ENCODE data around the gene CRMP1.
A peak's percentile ranks its signal among the peaks of the same experiment; 100 is the strongest.

CRMP1 gene

DNA sequence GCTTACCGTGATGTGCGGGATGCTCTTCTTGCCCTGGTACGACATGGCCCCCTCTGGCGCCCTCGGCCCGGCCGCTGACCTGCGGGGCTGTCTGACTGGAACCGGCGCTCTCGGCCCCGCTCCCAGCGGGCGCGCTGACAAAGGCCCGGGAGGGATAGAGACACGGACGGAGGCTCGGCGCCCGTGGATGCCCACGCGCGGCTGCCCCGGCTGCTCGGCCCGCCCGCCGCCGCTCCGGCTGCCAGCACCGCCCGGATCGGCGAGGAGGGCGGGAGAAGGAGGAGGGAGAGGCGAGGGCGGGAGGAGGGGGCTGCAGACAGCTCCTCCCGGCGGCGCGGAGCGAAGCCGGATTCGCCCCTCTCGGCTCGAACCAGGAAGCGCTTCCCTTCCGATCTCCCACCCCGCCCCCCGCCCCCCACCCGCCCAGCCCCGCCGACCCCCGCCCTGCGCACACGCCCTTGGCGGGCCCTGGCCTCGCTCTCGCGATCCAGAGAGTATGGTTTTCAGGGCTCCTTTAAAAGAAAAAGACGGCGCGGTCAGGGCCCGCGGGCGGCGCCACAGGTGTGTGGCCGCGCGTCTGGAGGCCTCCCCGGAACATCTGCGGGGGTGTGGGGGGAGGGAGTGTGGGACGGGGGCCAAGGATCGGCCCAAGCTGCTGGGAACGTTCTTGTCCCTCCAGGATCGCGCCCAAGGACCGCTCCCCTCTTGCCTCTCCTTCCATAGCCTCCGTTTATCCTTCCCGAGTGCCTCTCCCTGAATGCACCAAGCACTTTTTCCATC is 4.5 kb downstream of the CRMP1 start:
- no peaks in the 10 kb centered on the region for H3K4me1 ChIP-seq (ENCODE audit: control insufficient read depth, insufficient read depth, low read length, unreplicated experiment)
- H3K36me3 ChIP-seq (ENCODE audit: insufficient read depth, low read length): no peaks in the 10 kb centered on the region
- no peaks in the 10 kb centered on the region for H3K79me2 ChIP-seq (ENCODE audit: control insufficient read depth, insufficient read depth, low read length, unreplicated experiment)
- peak overlapping the region; percentile 45; the same call in 1 of the 2 replicates for H3K4me3 ChIP-seq (ENCODE audit: low read depth, low read length)
- no peak overlapping the region for H3K27ac ChIP-seq (ENCODE audit: low read depth, low read length)
- H3K27me3 ChIP-seq (ENCODE audit: insufficient read depth, low read length): peaks cover 92% of the 10 kb centered on the region
- no peak overlapping the region for H2AFZ ChIP-seq (ENCODE audit: low read length, unreplicated experiment)

GRCh38 chr4:5887361-5888221 is 5.3 kb downstream of the CRMP1 start:
- Histone ChIP-seq H3K36me3 (ENCODE audit: insufficient read depth, low read length) (no peaks in the 10 kb centered on the region), H2AFZ (ENCODE audit: low read length, unreplicated experiment) (no peak overlapping the region), H3K79me2 (ENCODE audit: control insufficient read depth, insufficient read depth, low read length, unreplicated experiment) (no peaks in the 10 kb centered on the region), H3K27me3 (ENCODE audit: insufficient read depth, low read length) (peaks cover 92% of the 10 kb centered on the region), H3K4me1 (ENCODE audit: control insufficient read depth, insufficient read depth, low read length, unreplicated experiment) (no peaks in the 10 kb centered on the region), H3K27ac (ENCODE audit: low read depth, low read length) (no peak overlapping the region), H3K4me3 (ENCODE audit: low read depth, low read length) (peak overlapping the region; percentile 45; the same call in 1 of the 2 replicates)

DNA sequence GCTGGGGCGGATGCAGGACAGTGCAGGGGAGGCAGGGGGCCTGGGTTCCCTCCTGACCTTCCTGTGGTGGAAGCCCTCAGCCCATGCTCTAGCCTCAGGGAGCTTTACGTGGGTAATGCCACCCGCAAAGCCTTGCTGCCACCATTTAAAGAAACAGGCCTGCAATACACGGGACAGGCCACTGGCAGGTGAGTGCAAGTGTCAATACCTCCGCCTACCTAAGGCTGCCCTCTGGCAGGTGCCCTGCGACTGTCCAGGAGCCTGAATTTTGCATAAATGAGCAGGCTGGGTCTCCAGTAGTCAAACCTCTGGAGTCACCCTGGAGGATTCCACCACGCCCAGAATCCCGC is 5.9 kb downstream of the CRMP1 start:
- Histone ChIP-seq H3K4me1 (ENCODE audit: control insufficient read depth, insufficient read depth, low read length, unreplicated experiment) (no peaks in the 10 kb centered on the region), H3K27ac (ENCODE audit: low read depth, low read length) (no peak overlapping the region), H3K27me3 (ENCODE audit: insufficient read depth, low read length) (peaks cover 92% of the 10 kb centered on the region), H2AFZ (ENCODE audit: low read length, unreplicated experiment) (no peak overlapping the region), H3K79me2 (ENCODE audit: control insufficient read depth, insufficient read depth, low read length, unreplicated experiment) (no peaks in the 10 kb centered on the region), H3K36me3 (ENCODE audit: insufficient read depth, low read length) (no peaks in the 10 kb centered on the region), H3K4me3 (ENCODE audit: low read depth, low read length) (no peak overlapping the region)

DNA sequence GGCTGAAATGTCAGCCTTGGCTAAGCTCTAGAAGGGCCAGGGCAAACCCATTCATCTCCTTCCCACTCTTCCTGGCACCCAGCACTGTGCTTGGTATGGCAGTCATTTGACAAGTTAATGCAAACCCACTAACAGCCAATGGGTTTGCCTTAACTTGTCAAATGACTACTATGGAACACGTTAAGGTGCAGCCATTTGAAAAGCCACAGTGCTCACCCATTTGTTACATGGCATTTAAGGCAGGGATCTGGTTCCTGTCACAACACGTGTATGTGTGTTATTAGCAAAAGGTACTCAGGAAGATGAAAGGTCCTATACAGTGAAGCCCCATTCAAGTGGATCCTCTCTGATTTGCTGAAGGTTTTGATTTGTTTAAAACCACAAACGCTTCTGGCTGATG is 7.2 kb downstream of the CRMP1 start:
- Histone ChIP-seq H3K79me2 (ENCODE audit: control insufficient read depth, insufficient read depth, low read length, unreplicated experiment) (no peaks in the 10 kb centered on the region), H3K36me3 (ENCODE audit: insufficient read depth, low read length) (no peaks in the 10 kb centered on the region), H3K27ac (ENCODE audit: low read depth, low read length) (no peak overlapping the region), H3K4me3 (ENCODE audit: low read depth, low read length) (no peak overlapping the region), H3K27me3 (ENCODE audit: insufficient read depth, low read length) (peaks cover 92% of the 10 kb centered on the region), H3K4me1 (ENCODE audit: control insufficient read depth, insufficient read depth, low read length, unreplicated experiment) (no peaks in the 10 kb centered on the region), H2AFZ (ENCODE audit: low read length, unreplicated experiment) (no peak overlapping the region)

GRCh38 chr4:5884796-5885195 is 8.1 kb downstream of the CRMP1 start:
- Histone ChIP-seq H3K27ac (ENCODE audit: low read depth, low read length) (no peak overlapping the region), H2AFZ (ENCODE audit: low read length, unreplicated experiment) (no peak overlapping the region), H3K4me1 (ENCODE audit: control insufficient read depth, insufficient read depth, low read length, unreplicated experiment) (no peaks in the 10 kb centered on the region), H3K36me3 (ENCODE audit: insufficient read depth, low read length) (no peaks in the 10 kb centered on the region), H3K27me3 (ENCODE audit: insufficient read depth, low read length) (peaks cover 90% of the 10 kb centered on the region), H3K4me3 (ENCODE audit: low read depth, low read length) (no peak overlapping the region), H3K79me2 (ENCODE audit: control insufficient read depth, insufficient read depth, low read length, unreplicated experiment) (no peaks in the 10 kb centered on the region)

GRCh38 chr4:5883916-5884315 is 9.0 kb downstream of the CRMP1 start:
- Histone ChIP-seq H3K27ac (ENCODE audit: low read depth, low read length) (no peak overlapping the region), H2AFZ (ENCODE audit: low read length, unreplicated experiment) (no peak overlapping the region), H3K4me3 (ENCODE audit: low read depth, low read length) (no peak overlapping the region), H3K4me1 (ENCODE audit: control insufficient read depth, insufficient read depth, low read length, unreplicated experiment) (no peaks in the 10 kb centered on the region), H3K27me3 (ENCODE audit: insufficient read depth, low read length) (peaks cover 90% of the 10 kb centered on the region), H3K36me3 (ENCODE audit: insufficient read depth, low read length) (no peaks in the 10 kb centered on the region), H3K79me2 (ENCODE audit: control insufficient read depth, insufficient read depth, low read length, unreplicated experiment) (no peaks in the 10 kb centered on the region)

GRCh38 chr4:5882947-5883346 is 9.9 kb downstream of the CRMP1 start:
- Histone ChIP-seq H3K4me3 (ENCODE audit: low read depth, low read length) (no peak overlapping the region), H2AFZ (ENCODE audit: low read length, unreplicated experiment) (no peak overlapping the region), H3K27me3 (ENCODE audit: insufficient read depth, low read length) (peaks cover 92% of the 10 kb centered on the region), H3K27ac (ENCODE audit: low read depth, low read length) (no peak overlapping the region), H3K4me1 (ENCODE audit: control insufficient read depth, insufficient read depth, low read length, unreplicated experiment) (no peaks in the 10 kb centered on the region), H3K79me2 (ENCODE audit: control insufficient read depth, insufficient read depth, low read length, unreplicated experiment) (no peaks in the 10 kb centered on the region), H3K36me3 (ENCODE audit: insufficient read depth, low read length) (no peaks in the 10 kb centered on the region)

DNA sequence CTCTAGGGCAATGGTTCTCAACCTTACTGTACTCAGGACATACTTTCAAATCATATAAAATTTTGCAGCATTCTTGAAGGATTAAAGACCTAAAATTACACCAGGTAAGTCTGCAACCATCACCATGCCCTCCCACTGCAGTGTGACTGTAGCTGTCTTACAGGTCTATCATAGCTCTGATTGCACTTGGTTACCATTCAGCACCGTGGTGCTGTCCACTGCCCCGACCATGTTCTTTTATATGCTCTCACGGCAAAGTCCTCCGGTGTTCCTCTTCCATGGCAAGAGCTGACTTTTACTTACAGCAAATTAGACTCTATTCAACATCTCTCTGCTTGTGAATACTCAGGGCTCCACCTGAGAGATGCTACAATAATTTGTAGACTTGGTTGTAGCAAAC is 11.5 kb downstream of the CRMP1 start:
- Histone ChIP-seq H3K4me3 (ENCODE audit: low read depth, low read length) (no peak overlapping the region), H3K27ac (ENCODE audit: low read depth, low read length) (no peak overlapping the region), H3K36me3 (ENCODE audit: insufficient read depth, low read length) (no peaks in the 10 kb centered on the region), H3K79me2 (ENCODE audit: control insufficient read depth, insufficient read depth, low read length, unreplicated experiment) (no peaks in the 10 kb centered on the region), H3K4me1 (ENCODE audit: control insufficient read depth, insufficient read depth, low read length, unreplicated experiment) (no peaks in the 10 kb centered on the region), H3K27me3 (ENCODE audit: insufficient read depth, low read length) (peaks cover 89% of the 10 kb centered on the region), H2AFZ (ENCODE audit: low read length, unreplicated experiment) (no peak overlapping the region)

- Histone ChIP-seq H3K27ac (ENCODE audit: low read depth, low read length) (no peak overlapping the region), H3K4me1 (ENCODE audit: control insufficient read depth, insufficient read depth, low read length, unreplicated experiment) (no peaks in the 10 kb centered on the region), H3K79me2 (ENCODE audit: control insufficient read depth, insufficient read depth, low read length, unreplicated experiment) (no peaks in the 10 kb centered on the region), H3K27me3 (ENCODE audit: insufficient read depth, low read length) (peaks cover 73% of the 10 kb centered on the region), H2AFZ (ENCODE audit: low read length, unreplicated experiment) (no peak overlapping the region), H3K4me3 (ENCODE audit: low read depth, low read length) (no peak overlapping the region), H3K36me3 (ENCODE audit: insufficient read depth, low read length) (no peaks in the 10 kb centered on the region)
Measured at GRCh38 chr4:5878359-5878758, 14.5 kb downstream of the CRMP1 start.

DNA sequence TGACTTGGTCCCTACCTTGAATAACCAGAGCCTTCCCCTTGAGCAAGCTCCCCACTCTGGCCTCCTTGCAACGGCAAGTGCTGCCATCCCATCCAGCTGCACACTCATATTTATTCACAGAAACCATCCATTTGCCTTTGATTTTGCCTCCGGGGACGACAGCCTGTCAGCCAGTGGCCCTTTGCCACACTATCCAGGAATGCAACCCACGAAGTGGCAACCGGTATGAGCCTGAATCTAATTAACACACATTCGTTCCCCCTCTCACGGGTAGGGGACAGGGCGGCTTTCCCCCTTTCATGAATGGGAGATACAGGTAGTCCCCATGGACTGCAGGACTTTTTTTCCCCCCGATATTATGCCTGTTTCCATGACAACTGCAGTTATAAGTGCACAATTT is 15.5 kb downstream of the CRMP1 start:
- H3K36me3 ChIP-seq (ENCODE audit: insufficient read depth, low read length): no peaks in the 10 kb centered on the region
- no peak overlapping the region for H2AFZ ChIP-seq (ENCODE audit: low read length, unreplicated experiment)
- no peaks in the 10 kb centered on the region for H3K4me1 ChIP-seq (ENCODE audit: control insufficient read depth, insufficient read depth, low read length, unreplicated experiment)
- H3K27me3 ChIP-seq (ENCODE audit: insufficient read depth, low read length): peaks cover 72% of the 10 kb centered on the region
- H3K27ac ChIP-seq (ENCODE audit: low read depth, low read length): no peak overlapping the region
- H3K4me3 ChIP-seq (ENCODE audit: low read depth, low read length): no peak overlapping the region
- H3K79me2 ChIP-seq (ENCODE audit: control insufficient read depth, insufficient read depth, low read length, unreplicated experiment): no peaks in the 10 kb centered on the region
